Gastrocnemius medialis (tissue), 4 donors: ENCODE measurements around the gene CNTRL. TPM values are rescaled to one million over a fixed set of nuclear protein-coding genes. Genes with fewer than 3 reads are reported as not detected.

Source experiments
- ATAC-seq, 2 donors: fragments of 150-250 bp; one replicate each; pipeline ENCODE4 v1.9.1; 2016
- DNase-seq, 2 donors: peaks; one replicate each; pipeline ENCODE4 v3.0.0-alpha.2; 2019
- H3K27ac ChIP-seq, 4 donors: fragments of 200-600 bp; sonication (generic); 1 replicate in 1 of 4; 2 replicates in 3 of 4; pipeline ENCODE4 v1.5.1; 2016 to 2018; ENCODE audit warnings: mild to moderate bottlenecking in 2 of 4, moderate library complexity in 1 of 4
- H3K27me3 ChIP-seq, 3 donors: fragments of 200-600 bp; sonication (generic) in 2 of 3; 1 replicate in 1 of 3; 2 replicates in 2 of 3; pipeline versions ENCODE4 v1.5.1 to v1.6.0; 2016 to 2019; ENCODE audit warnings: mild to moderate bottlenecking in 1 of 3, moderate library complexity in 1 of 3
- H3K36me3 ChIP-seq, 2 donors: fragments of 200-600 bp; sonication (generic) in 1 of 2; one replicate each; pipeline ENCODE4 v1.5.1; 2017 to 2018
- H3K4me1 ChIP-seq, 2 donors: fragments of 200-600 bp; sonication (generic) in 1 of 2; one replicate each; pipeline ENCODE4 v1.5.1; 2016 to 2017; ENCODE audit warnings: mild to moderate bottlenecking in 2 of 2
- H3K4me3 ChIP-seq, 4 donors: fragments of 200-600 bp; sonication (generic) in 3 of 4; 1 replicate in 1 of 4; 2 replicates in 3 of 4; pipeline ENCODE4 v1.5.1; 2016 to 2019; ENCODE audit warnings: mild to moderate bottlenecking in 2 of 4
- H3K9me3 ChIP-seq, 3 donors: fragments of 200-600 bp; sonication (generic) in 2 of 3; 1 replicate in 1 of 3; 2 replicates in 2 of 3; pipeline ENCODE4 v1.5.1; 2016 to 2019
- CTCF ChIP-seq, 5 experiments: fragments of 450-650 bp in 3 of 5; fragments of 200-600 bp in 2 of 5; sonication (generic) in 2 of 5; IDR thresholded peaks in 4 of 5; conservative IDR thresholded peaks in 1 of 5; 1 replicate in 4 of 5; 2 replicates in 1 of 5; pipeline ENCODE4 v1.5.1; 2016 to 2019; ENCODE audit warnings: antibody characterized with exemption in 5 of 5, mild to moderate bottlenecking in 3 of 5, moderate library complexity in 3 of 5
- POLR2A ChIP-seq, 2 donors: fragments of 450-650 bp; IDR thresholded peaks; one replicate each; pipeline ENCODE4 v1.6.1; 2017; ENCODE audit warnings: antibody characterized with exemption in 2 of 2, mild to moderate bottlenecking in 2 of 2, moderate library complexity in 2 of 2
- in situ Hi-C, 4 donors: fragments of 200-750 bp; cut with MboI; loops; one replicate each; pipeline versions ENCODE4 v1.15.0 to v1.8.0; 2017; ENCODE audit warnings: low sequenced_read_pairs in 4 of 4
- intact Hi-C: fragments of 100-400 bp; cut with DNase I; formaldehyde crosslinking; loops from one replicate; pipeline ENCODE4 v1.15.1; 2023; ENCODE audit warnings: low total_unique reads
- total RNA-seq, 4 donors: library from RNA; depleted of rRNA; stranded (reverse); fragments of >200 nt; gene quantifications; one replicate each; pipeline versions ENCODE4 v1.1.0 to v1.2.3, GENCODE V29; 2016

Gene CNTRL
- total RNA-seq, 4 donors from 2014 or later: 1.0 to 3.2 (median 1.6) TPM

- in situ Hi-C loops (no loop called here), intact Hi-C loops (no loop called here)
- Histone ChIP-seq H3K36me3 (peaks cover 3 to 8% of the 10 kb centered on the region in 2 donors), H3K27ac (no peak overlapping the region), H3K9me3 (no peaks in the 10 kb centered on the region), H3K4me1 (no peaks in the 10 kb centered on the region), H3K27me3 (no peaks in the 10 kb centered on the region), H3K4me3 (no peak overlapping the region)
- DNase-seq: no peak
- ATAC-seq: no peak
- TF ChIP-seq CTCF (IDR thresholded peaks at IDR 0.05 in 4 of 5, conservative IDR thresholded peaks at IDR 0.05 in 1 of 5) (no peak), POLR2A (IDR thresholded peaks at IDR 0.05) (no peak)
Measured at GRCh38 chr9:121153642-121154041, 78.9 kb downstream of the CNTRL start.

- no peak overlapping the region for H3K4me3 ChIP-seq
- H3K4me1 ChIP-seq: no peaks in the 10 kb centered on the region
- intact Hi-C loops (no loop called here), in situ Hi-C loops (no loop called here)
- peaks cover 3 to 4% of the 10 kb centered on the region in 2 donors for H3K36me3 ChIP-seq
- no peaks in the 10 kb centered on the region for H3K9me3 ChIP-seq
- DNase-seq (no peak), ATAC-seq (no peak)
- no peak overlapping the region for H3K27ac ChIP-seq
- no peak for TF ChIP-seq POLR2A (IDR thresholded peaks at IDR 0.05)
- TF ChIP-seq CTCF (IDR thresholded peaks at IDR 0.05 in 4 of 5, conservative IDR thresholded peaks at IDR 0.05 in 1 of 5): no peak
- no peaks in the 10 kb centered on the region for H3K27me3 ChIP-seq
Measured at GRCh38 chr9:121154782-121155181, 80.0 kb downstream of the CNTRL start.

GRCh38 chr9:121156263-121156731, 81.5 kb downstream of the CNTRL start:
- intact Hi-C loops (no loop called here), in situ Hi-C loops (no loop called here)
- no peak overlapping the region for H3K27ac ChIP-seq
- DNase-seq (no peak), ATAC-seq (no peak)
- H3K9me3 ChIP-seq: no peaks in the 10 kb centered on the region
- TF ChIP-seq CTCF (IDR thresholded peaks at IDR 0.05 in 4 of 5, conservative IDR thresholded peaks at IDR 0.05 in 1 of 5) (no peak), POLR2A (IDR thresholded peaks at IDR 0.05) (no peak)
- peaks cover 0 to 4% of the 10 kb centered on the region in 2 donors for H3K36me3 ChIP-seq
- H3K4me1 ChIP-seq: no peaks in the 10 kb centered on the region
- H3K4me3 ChIP-seq: no peak overlapping the region
- H3K27me3 ChIP-seq: no peaks in the 10 kb centered on the region

GRCh38 chr9:121157939-121158338, 83.2 kb downstream of the CNTRL start:
- Histone ChIP-seq H3K4me1 (no peaks in the 10 kb centered on the region), H3K27me3 (no peaks in the 10 kb centered on the region), H3K36me3 (peaks cover 0 to 8% of the 10 kb centered on the region in 2 donors), H3K4me3 (no peak overlapping the region), H3K9me3 (no peaks in the 10 kb centered on the region), H3K27ac (no peak overlapping the region)
- DNase-seq (no peak), ATAC-seq (no peak)
- no peak for TF ChIP-seq POLR2A (IDR thresholded peaks at IDR 0.05)
- TF ChIP-seq CTCF (IDR thresholded peaks at IDR 0.05 in 4 of 5, conservative IDR thresholded peaks at IDR 0.05 in 1 of 5): no peak
- intact Hi-C loops (no loop called here), in situ Hi-C loops (no loop called here)

GRCh38 chr9:121160025-121160424, 85.3 kb downstream of the CNTRL start:
- Histone ChIP-seq H3K27ac (no peak overlapping the region), H3K4me1 (no peaks in the 10 kb centered on the region), H3K4me3 (no peak overlapping the region), H3K27me3 (no peaks in the 10 kb centered on the region), H3K36me3 (peaks cover 0 to 8% of the 10 kb centered on the region in 2 donors), H3K9me3 (no peaks in the 10 kb centered on the region)
- intact Hi-C loops (no loop called here), in situ Hi-C loops (no loop called here)
- ATAC-seq: no peak
- no peak for DNase-seq
- TF ChIP-seq POLR2A (IDR thresholded peaks at IDR 0.05): no peak
- no peak for TF ChIP-seq CTCF (IDR thresholded peaks at IDR 0.05 in 4 of 5, conservative IDR thresholded peaks at IDR 0.05 in 1 of 5)
